NT2/D1 (cell line): ENCODE measurements around the gene KRT82.

ENCODE experiments used
- SUZ12 ChIP-seq: IDR thresholded peaks from 2 replicates; pipeline ENCODE4 v1.6.1; 2011; ENCODE audit not compliant: insufficient read length, insufficient read depth; ENCODE audit errors: extremely low read depth
- YY1 ChIP-seq: IDR thresholded peaks from 2 replicates; pipeline ENCODE4 v1.6.1; 2011; ENCODE audit not compliant: insufficient read length, insufficient read depth

GRCh38 chr12:52419656-52420055 is 13.5 kb upstream of the KRT82 start:
- TF ChIP-seq YY1 (no peak), SUZ12 (no peak)
